Measurements from ENCODE around the gene KIF25.

KIF25 gene

DNA sequence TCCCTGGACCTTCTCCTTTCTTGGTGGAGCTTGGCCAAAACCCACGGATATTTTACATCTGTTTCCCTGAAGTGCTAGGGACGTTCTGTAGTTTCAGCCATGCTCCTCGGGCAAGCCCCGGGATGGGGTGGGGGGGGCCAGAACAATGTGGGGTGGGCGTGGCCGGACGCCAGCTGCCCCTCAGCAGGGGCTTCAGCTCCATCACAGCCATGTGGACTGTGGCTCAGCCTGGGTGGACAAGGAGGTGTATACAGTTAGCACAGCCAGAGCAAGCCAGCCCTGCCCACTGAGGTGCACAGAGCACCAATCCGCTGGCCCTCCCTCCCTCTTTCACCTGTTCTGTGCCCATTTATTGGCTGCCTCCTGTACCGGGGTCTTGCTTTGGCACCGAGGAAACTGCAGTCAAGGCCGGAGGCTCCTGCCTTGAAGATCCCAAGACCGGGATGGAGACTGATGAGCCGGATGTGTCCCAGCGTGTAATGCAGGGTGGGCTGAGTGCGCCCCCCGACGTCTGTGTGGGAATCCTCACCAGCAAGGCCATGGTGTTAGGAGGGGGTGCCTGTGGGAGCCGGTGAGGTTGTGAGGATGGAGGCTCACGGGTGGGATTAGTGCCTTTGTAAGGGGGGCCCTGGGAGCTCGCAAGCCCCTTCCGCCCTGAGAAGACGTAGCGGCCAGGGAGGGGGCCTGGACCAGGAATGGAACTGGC is 53.6 kb downstream of the KIF25 start:
- no peak for DNase-seq (ENCODE audit: low read depth)

- no peak for DNase-seq (ENCODE audit: low read depth)
Observed at GRCh38 chr6:168051648-168052047, 54.2 kb downstream of the KIF25 start.

DNA sequence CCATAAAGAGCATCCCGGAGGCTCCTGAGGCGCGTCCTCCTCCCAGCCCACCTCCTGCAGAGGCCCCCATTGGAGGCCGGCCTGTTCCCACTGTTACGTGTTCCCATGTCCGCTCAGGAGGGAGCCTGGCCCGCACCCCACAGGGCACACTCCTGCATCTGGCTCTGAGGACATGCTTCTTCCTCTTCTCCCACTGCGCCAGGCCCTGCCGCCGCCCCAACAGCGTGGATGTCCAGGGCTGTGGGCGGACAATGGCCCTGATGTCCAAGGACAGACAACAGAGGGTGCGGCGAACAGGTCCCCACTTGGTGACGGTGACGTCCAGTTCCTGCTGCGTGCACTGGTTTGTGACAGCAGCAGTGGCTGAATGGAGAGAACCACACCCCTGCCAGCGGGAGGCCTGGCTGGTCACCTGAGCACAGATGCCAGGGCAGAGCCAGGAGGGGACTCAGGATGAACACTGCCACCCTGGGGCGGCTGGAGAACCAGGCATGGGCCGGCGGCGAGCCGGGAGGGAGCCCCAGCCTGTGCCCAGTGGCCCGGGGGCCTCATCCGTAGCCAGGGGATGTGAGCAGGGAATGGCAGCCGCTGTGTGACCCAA is 54.9 kb downstream of the KIF25 start:
- DNase-seq (ENCODE audit: low read depth), result no peak

- no peak for DNase-seq (ENCODE audit: low read depth)
Observed at GRCh38 chr6:168053086-168053956, 55.9 kb downstream of the KIF25 start.

GRCh38 chr6:168053957-168054471 is 56.5 kb downstream of the KIF25 start:
- DNase-seq (ENCODE audit: low read depth), result no peak

DNA sequence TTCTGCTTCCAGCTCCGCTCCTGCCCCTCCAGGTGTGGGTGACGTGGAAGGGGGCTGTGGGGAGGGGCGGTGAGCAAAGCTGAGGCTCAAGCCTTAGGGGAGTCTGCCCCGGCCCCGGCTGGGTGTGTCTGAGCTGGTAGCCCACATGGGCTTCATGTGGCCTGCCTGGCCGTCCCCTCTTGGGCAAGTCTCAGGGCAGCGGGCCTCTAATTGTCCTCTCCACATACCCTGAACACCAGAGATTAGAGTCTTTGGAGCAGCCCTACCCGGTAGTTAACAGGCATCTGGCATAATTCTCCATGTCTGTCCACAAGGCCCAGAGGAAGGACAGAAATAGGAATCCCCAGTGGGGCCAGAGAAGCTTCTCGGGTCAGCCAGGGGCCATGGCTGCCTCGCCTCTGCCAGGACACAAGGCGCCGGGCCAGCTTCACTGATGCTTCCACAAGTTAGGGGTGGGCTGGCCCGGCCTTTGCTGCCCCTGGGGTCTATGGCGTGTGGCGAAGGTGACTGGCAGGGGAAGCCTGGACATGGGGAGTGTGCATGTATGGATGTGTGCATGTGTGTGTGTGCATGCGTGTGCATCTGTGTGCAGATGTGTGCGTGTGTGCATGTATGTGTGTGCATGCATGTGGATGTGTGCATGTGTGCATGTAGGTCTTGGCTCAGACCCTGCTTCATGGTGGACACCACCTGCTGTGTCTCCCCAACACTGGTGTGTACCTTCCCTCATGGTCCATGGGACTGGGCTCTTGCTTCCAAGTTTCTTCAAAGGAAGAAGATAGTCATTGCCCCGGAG is 57.5 kb downstream of the KIF25 start:
- DNase-seq (ENCODE audit: low read depth), result no peak

DNA sequence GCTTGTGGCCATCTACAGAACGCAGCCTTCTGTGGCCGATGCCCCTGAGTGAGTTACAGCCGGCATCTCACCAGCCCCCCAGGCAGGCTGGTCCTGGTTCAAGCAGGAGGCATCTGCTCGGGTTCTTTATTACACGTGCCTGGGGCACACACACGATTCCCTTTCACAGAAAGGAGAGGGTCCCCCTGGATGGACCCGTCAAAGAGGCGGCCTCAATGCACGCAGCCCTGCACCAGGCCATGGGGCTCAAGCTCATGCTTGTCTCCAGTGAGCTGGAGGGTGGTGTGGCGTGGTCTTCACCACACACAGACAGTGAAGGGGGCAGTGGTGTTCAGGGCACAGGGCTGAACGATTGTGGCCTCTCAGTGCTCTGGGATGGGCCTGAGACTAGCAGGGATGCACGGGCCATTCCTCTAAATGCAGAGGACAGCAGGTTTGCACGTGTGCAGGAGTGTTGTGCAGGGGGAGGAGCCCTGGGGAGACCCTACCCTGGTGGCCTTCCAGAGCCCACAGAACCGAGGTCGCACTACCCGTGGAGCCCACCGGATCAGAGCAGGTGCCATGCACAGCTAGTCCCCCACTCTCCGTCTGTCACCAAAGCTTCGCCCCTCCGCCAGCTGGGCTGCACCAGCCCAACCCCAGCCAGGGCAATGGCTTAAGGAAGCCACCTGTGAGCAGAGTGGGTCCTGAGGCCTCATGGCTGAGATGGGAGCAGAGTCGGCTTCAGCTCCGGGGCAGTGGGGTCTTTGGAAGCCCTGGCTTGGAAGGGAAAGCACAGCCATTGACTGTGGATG is 58.4 kb downstream of the KIF25 start:
- DNase-seq (ENCODE audit: low read depth), result no peak

DNA sequence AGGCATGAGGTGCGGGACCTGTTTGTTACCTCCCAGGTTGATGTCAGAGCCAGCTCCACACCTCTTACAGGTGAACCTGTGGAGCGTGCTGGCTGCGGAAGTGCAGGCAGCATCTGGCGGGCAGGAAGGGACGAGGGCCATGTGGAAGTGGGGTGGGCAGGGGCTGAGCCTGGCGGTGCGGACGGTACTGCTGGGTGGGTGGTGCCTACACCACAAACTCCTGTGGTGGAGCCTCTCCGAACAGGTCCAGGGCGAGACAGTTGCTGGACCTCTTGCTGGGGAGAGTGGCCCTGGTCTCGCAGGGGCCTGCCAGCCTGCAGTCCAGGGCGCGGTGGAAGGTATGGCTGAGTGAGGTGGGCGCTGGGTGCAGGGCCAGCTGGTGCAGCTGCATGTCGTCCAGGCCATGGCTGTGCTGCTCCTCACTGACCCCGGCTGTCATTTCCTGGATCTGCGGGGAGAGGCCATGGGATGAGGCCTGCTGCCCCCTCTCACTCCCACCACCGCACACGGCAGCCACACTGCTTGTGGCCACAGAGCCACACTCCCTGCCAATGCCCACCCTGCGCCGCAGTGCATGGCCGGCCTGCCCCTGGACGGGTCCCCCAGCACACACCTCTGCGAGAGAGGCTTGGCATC is 59.5 kb downstream of the KIF25 start:
- no peak for DNase-seq (ENCODE audit: low read depth)

DNA sequence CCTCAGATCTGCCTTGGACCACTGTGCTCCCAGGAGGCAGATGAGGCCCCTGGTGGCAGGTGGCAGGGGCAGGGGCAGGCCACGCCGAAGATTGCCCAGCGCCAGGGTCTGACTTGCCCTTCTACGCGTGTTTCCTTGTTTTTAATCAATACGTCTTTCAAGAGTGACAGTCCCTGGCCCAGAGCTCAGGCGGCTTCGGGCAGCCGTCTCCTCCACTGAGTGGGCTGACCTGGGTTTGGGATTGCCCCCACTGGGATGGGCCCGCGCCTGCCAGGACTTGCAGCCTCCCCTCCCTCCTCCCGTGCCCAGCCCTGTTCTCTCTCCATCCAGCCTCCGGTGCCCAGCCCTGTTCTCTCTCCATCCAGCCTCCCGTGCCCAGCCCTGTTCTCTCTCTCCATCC is 60.4 kb downstream of the KIF25 start:
- no peak for DNase-seq (ENCODE audit: low read depth)

DNA sequence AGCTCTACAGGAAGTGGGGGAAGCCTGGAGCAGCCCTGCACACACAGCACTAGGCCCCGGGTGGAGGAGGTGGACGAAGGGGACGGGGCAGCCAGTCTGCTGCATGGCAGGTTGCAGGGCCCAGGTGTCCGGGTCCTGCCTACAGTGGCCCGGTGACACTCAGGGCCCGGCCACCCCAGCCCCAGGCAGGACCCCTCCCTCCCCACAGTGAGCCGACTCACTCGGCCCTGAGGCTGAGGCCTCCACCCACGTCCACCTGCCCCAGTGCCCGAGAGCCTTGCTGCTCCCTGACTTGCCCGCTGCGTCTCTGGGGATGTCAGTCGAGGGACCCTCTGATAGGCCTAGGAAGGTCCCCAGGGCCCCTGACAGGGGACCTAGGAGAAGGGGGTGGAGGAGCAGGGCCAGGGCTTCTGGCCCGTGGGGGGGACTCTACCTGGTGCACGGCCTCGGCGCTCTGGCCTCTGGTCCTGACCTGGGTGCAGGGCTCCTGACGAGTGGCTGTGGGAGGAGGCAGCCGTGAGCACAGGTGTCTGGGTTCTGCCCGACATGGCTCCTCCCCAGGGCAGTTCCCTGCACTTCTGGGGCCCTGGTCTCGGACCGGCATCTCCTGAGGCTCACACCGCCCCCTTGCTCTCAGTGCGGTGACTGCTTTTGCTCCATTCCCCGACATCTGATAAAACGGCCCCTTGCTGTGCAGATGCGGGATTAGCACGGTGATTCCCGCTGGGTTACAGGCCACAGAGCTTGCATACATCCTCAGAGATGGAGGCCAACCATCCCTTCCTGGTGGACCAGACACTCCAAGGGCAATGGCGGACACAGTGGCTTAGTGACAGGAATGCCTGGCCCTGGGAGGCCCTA is 61.5 kb downstream of the KIF25 start:
- no peak for DNase-seq (ENCODE audit: low read depth)

DNA sequence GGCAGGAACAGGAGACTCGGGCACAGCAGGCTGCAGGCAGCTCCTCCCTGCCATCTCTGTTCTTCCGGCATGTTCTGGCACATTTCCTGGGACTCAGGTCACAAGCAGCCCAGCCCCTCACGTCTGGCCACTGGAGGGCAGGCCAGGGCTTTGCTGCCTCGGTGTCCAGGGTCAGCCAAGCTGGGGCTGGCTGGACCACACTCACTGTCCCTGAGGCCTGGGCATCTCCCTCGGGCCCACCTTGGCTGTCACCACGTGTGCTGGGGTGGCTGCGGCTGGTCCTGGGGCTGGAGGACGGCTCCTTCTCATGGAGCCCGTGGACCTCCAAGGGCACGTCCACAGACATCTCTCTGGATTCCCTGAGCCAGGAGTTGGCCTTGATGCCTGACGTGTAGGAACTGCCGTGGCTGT is 63.1 kb downstream of the KIF25 start:
- DNase-seq (ENCODE audit: low read depth), result no peak

GRCh38 chr6:168061269-168062210 is 64.1 kb downstream of the KIF25 start:
- no peak for DNase-seq (ENCODE audit: low read depth)

GRCh38 chr6:168062346-168063289 is 65.1 kb downstream of the KIF25 start:
- no peak for DNase-seq (ENCODE audit: low read depth)

DNA sequence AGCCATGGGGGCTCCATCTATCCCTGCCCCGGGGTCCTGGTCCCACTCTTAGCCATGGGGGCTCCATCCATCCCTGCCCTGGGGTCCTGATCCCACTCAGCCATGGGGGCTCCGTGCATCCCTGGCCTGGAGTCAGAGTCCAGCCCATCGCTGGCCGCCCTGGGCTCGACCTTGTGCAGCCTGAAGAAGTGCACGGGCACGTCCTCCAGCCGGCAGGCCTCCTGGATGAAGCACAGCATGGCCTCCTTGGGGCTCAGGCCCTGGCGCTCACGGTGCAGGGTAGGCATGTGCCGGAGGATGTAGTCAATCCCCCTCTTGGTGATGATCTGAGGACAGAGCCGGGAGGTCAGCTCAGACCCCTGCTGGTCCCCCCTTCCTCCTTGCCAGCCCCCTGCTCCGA is 66.0 kb downstream of the KIF25 start:
- no peak for DNase-seq (ENCODE audit: low read depth)

- no peak for DNase-seq (ENCODE audit: low read depth)
Observed at GRCh38 chr6:168064226-168064807, 66.8 kb downstream of the KIF25 start.

GRCh38 chr6:168067081-168067759 is 69.7 kb downstream of the KIF25 start:
- no peak for DNase-seq (ENCODE audit: low read depth)
